Pericardium fibroblast (primary cell): ENCODE measurements around the gene ZNF563. TPM values are rescaled to one million over a fixed set of nuclear protein-coding genes. Genes with fewer than 3 reads are reported as not detected.

ENCODE experiments used
- total RNA-seq: library from RNA; depleted of rRNA; stranded (reverse); fragments of >200 nt; gene quantifications from 2 replicates; pipeline ENCODE4 v1.2.3, GENCODE V29; 2015

ZNF563 gene
- total RNA-seq, result 3.7 and 4.4 TPM in 2 replicates

DNA sequence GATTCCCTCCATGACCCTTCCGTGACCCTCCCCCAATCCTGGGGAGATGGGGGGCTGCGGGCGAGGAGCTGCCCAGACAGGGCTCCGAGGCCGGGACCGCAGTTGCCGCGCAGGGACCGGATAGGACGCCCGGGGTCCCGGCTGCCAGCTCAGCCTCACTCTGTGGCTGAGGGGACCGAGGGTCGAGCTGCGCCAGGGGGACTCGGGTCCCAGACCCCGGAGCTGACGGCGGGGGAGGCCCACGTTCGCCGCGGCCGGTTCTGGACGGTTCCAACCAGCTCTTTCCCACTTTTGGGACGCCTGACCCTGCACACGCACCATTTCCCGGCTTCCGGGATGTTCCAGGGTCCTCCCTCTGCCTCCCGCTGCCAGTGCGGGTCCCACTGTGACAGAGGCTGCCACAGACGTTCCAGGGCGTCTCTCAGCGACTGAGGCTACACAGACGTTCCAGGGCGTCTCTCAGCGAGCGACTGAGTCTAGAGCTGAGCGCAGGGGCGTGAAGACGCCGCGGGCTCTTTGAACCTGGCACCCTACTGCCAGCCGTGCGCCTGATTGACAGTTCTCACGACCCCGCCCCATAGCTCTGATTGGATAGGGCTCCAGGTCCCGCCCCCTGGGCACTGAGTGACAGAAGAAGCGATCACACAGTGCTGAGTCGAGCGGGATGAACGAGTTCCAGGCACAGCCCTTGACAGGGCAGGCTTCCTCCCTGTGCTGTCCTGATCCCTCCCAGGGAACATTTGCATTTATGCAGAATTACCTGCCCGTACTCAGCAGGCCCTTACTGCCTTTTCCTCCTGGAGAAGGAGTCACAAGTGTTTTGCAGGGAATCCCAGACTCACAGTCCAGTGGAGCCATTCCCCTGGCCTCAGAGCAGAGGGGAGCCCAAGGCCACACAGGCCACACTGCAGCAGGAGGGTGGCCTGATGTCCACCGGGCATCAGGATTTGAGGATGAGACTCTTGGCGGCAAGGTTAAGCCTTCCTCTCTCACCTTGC lies at the start of gene ZNF563:
Gene ZNF563 (minus strand): TSS at position 472 of the 998 bp plus-strand sequence. CDS start 151 bp downstream, at position 321.

DNA sequence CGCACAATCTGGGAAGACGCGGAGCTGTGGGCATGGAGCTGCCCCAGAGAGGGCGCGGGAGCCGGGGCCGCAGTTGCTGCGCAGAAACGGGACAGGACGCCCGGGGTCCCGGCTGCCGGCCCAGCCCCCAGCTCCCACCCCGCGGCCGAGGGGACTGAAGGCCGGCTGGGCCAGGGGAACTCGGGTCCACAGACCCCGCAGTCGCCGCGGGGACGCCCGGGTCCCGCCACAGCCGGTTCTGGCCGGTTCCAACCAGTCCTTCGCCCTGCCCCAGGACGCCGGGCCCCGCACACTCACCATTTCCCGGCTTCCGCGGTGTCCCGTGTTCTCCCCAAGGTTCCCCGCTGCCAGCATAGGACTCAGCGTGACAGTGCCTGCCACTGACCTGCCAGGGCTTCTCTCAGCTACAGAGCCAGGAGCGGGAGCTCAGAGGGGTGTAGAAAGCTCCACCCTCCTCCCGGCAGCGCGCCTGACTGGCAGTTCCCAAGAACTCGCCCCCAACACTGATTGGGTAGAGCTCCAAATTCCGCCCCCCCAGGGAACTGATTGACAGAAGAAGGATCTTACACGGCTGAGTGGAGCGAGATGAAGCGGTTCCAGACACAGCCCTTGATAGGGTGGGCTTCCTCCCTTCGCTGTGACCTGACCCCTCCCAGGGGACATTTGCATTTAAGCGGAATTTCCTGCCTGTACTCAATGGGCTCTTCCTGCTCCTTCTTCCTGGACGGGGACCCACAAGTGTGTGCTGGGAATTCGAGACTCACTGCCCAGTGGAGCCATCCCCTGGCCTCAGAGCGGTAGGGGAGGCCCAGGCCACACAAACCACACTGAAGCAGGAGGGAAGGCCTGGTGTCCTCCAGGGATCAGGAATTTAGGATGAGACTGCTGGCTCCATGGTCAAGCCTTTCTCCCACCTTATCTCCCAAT lies 32.1 kb upstream of the ZNF563 start, which contains the start of gene ZNF442:
Gene ZNF442 (minus strand): TSS at position 448 of the 927 bp plus-strand sequence. CDS start 2,052 bp downstream, outside the sequence.

DNA sequence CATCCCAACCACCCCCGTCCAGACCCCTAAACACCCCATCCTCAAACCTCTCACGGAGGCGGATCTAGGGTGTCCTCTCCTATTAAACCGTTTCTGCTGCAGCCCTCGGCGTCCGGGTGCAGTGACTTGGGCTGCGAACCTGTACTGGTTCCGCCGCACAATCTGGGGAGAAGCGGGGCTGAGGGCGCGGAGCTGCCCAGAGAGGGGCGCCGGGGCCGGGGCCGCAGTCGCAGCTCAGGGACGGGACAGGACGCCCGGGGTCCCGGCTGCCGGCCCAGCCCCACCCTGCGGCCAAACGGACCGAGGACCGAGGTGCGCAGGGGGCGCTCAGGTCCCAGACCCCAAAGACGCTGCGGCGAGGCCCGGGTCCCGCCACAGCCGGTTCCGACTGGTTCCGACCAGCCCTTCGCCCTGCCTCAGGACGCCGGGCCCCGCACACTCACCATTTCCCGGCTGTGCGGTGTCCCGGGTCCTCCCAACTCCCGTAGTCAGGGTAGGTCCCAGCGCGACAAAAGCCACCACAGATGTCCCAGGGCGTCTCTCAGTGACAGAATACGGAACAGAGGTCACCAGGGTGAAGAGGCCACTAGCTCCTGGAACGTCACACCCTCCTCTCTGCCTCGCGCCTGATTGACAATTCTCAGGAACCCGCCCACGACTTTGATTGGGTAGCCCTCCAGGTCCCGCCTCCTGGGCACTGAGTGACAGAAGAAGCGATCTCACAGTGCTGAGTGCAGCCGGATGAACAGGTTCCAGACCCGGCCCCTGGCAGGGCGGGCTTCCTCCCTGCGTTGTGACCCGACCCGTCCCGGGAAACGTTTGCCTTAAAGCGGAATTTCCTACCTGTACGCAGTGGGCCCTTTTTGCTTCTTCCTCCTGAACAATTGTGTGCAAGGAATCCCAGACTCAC lies 38.9 kb downstream of the ZNF563 start, which contains the start of gene ZNF44:
Gene ZNF44 (minus strand): TSS at position 635 of the 910 bp plus-strand sequence. CDS start 189 bp downstream, at position 446.

Other genes starting within 250 kb of the ZNF563 start
- gene ZNF20, start 193.3 kb downstream of the ZNF563 start, total RNA-seq, result 3.3 and 12.5 TPM in 2 replicates
- 0.26 and 5.8 TPM in 2 replicates for gene ZNF625, start 176.9 kb downstream of the ZNF563 start, total RNA-seq
- 4.6 and 6.6 TPM in 2 replicates for gene ZNF136, start 170.5 kb downstream of the ZNF563 start, total RNA-seq
- gene ZNF44, start 38.8 kb downstream of the ZNF563 start, total RNA-seq, result 2.0 and 3.6 TPM in 2 replicates
- 0.17 and 0.70 TPM in 2 replicates for gene ZNF442, start 32.0 kb upstream of the ZNF563 start, total RNA-seq
- gene ZNF799, start 67.6 kb upstream of the ZNF563 start, total RNA-seq, result 0.85 and 2.6 TPM in 2 replicates
- gene ZNF443, start 107.4 kb upstream of the ZNF563 start, total RNA-seq, result 0.70 and 1.4 TPM in 2 replicates
- gene ZNF709, start 151.2 kb upstream of the ZNF563 start, total RNA-seq, result 0.68 and 2.8 TPM in 2 replicates
- 3.4 and 5.3 TPM in 2 replicates for gene ZNF564, start 217.8 kb upstream of the ZNF563 start, total RNA-seq